Neural cell (in vitro differentiated cells): ENCODE results near the gene CHN1. TPM values are rescaled to one million over a fixed set of nuclear protein-coding genes. Genes with fewer than 3 reads are reported as not detected.
A peak's percentile ranks its signal among the peaks of the same experiment; 100 is the strongest.

Source experiments
- H2AFZ ChIP-seq: fragments of 200-600, 300-800 bp; sonication (generic), shearing (Covaris generic); 2 replicates; pipeline ENCODE4 v1.6.0; 2014; ENCODE audit warnings: low read depth, mild to moderate bottlenecking, antibody characterized with exemption, low read length, moderate library complexity
- H3F3A ChIP-seq: fragments of 200-600 bp; shearing (Covaris generic); 2 replicates; pipeline ENCODE4 v1.6.1; 2016; ENCODE audit warnings: mild to moderate bottlenecking, moderate library complexity, mixed read lengths, antibody characterized with exemption, low read length; ENCODE audit not compliant: insufficient read depth, poor library complexity, severe bottlenecking
- H3K27ac ChIP-seq: fragments of 200-600, 300-800 bp; sonication (generic), shearing (Covaris generic); 2 replicates; pipeline ENCODE4 v1.5.1; 2014; ENCODE audit warnings: mild to moderate bottlenecking, low read length, moderate library complexity
- H3K27me3 ChIP-seq: fragments of 300-800, 200-600 bp; sonication (generic), shearing (Covaris generic); 2 replicates; pipeline ENCODE4 v1.6.0; 2014; ENCODE audit warnings: mild to moderate bottlenecking, low read depth, low read length, moderate library complexity; ENCODE audit not compliant: insufficient read depth
- H3K36me3 ChIP-seq: fragments of 300-800, 200-600 bp; sonication (generic), shearing (Covaris generic); 2 replicates; pipeline ENCODE4 v1.5.1; 2014; ENCODE audit warnings: mild to moderate bottlenecking, antibody characterized with exemption, low read length, moderate library complexity; ENCODE audit not compliant: insufficient read depth
- H3K4me2 ChIP-seq: fragments of 300-800, 200-600 bp; sonication (generic), shearing (Covaris generic); 2 replicates; pipeline ENCODE4 v1.6.0; 2014; ENCODE audit warnings: mild to moderate bottlenecking, low read length
- H3K4me3 ChIP-seq: fragments of 300-800, 200-600 bp; sonication (generic), shearing (Covaris generic); 2 replicates; pipeline ENCODE4 v1.5.1; 2014; ENCODE audit warnings: mild to moderate bottlenecking, low read length, moderate library complexity
- H3K79me2 ChIP-seq: fragments of 200-600 bp; shearing (Covaris generic); replicated peaks from 2 replicates; pipeline ENCODE4 v1.6.0; 2014; ENCODE audit warnings: mild to moderate bottlenecking, low read length, moderate library complexity; ENCODE audit not compliant: insufficient read depth
- H3K9ac ChIP-seq: fragments of 300-800, 200-600 bp; sonication (generic), shearing (Covaris generic); 2 replicates; pipeline ENCODE4 v1.6.1; 2016; ENCODE audit warnings: mild to moderate bottlenecking, low read length, mixed read lengths
- H3K9me2 ChIP-seq: fragments of 200-600 bp; shearing (Covaris generic); 2 replicates; pipeline ENCODE4 v1.6.1; 2016; ENCODE audit warnings: mild to moderate bottlenecking, low read length, mixed read lengths; ENCODE audit not compliant: insufficient read depth
- H3K9me3 ChIP-seq: fragments of 200-600, 300-800 bp; sonication (generic), shearing (Covaris generic); 2 replicates; pipeline ENCODE4 v1.6.1; 2016; ENCODE audit warnings: mild to moderate bottlenecking, mixed run types, low read length, moderate library complexity, mixed read lengths
- H4K20me1 ChIP-seq: fragments of 200-600 bp; shearing (Covaris generic); 2 replicates; pipeline ENCODE4 v1.6.1; 2016; ENCODE audit warnings: mild to moderate bottlenecking, mixed run types; ENCODE audit not compliant: insufficient read depth
- EP300 ChIP-seq: fragments of 450-650 bp; conservative IDR thresholded peaks from 2 replicates; pipeline ENCODE4 v1.6.1; 2014; ENCODE audit warnings: antibody characterized with exemption, mild to moderate bottlenecking, moderate library complexity; ENCODE audit not compliant: poor library complexity, severe bottlenecking
- EZH2 ChIP-seq: fragments of 200-600, 300-800 bp; shearing (Covaris generic), sonication (generic); IDR thresholded peaks from 2 replicates; pipeline ENCODE4 v1.6.1; 2014; ENCODE audit warnings: antibody characterized with exemption, low read length, borderline replicate concordance, mild to moderate bottlenecking; ENCODE audit not compliant: insufficient read depth, poor library complexity, severe bottlenecking
- MXI1 ChIP-seq: fragments of 450-650 bp; conservative IDR thresholded peaks from 2 replicates; pipeline ENCODE4 v1.6.1; 2014; ENCODE audit warnings: antibody characterized with exemption, mild to moderate bottlenecking; ENCODE audit not compliant: poor library complexity, severe bottlenecking
- POLR2AphosphoS5 ChIP-seq: IDR thresholded peaks from 2 replicates; pipeline ENCODE4 v1.6.1; 2012
- RAD21 ChIP-seq: fragments of 450-650 bp; conservative IDR thresholded peaks from 2 replicates; pipeline ENCODE4 v1.6.1; 2014; ENCODE audit warnings: antibody characterized with exemption, mild to moderate bottlenecking, moderate library complexity
- SMC3 ChIP-seq: fragments of 450-650 bp; conservative IDR thresholded peaks from 2 replicates; pipeline ENCODE4 v1.6.1; 2014; ENCODE audit warnings: antibody characterized with exemption, mild to moderate bottlenecking, moderate library complexity; ENCODE audit not compliant: poor library complexity
- TAF1 ChIP-seq: IDR thresholded peaks from 2 replicates; pipeline ENCODE4 v1.6.1; 2012; ENCODE audit warnings: low read depth
- polyA plus RNA-seq: library from polyadenylated mRNA; depleted of rRNA; stranded (reverse); fragments of >200 nt; gene quantifications from 2 replicates; pipeline ENCODE4 v1.2.3, GENCODE V29; 2014
- TF ChIP-seq, protein P1 (sequence below): fragments of 450-650 bp; IDR thresholded peaks from 2 replicates; pipeline ENCODE4 v1.5.1; 2014; ENCODE audit warnings: antibody characterized with exemption, mild to moderate bottlenecking, moderate library complexity; ENCODE audit not compliant: poor library complexity, severe bottlenecking
- TF ChIP-seq, protein P2 (sequence below): IDR thresholded peaks from 2 replicates; pipeline ENCODE4 v1.6.1; 2012; ENCODE audit warnings: borderline replicate concordance

The CHN1 gene
- polyA plus RNA-seq, 1 donor from 2014 or later: 133 TPM

DNA sequence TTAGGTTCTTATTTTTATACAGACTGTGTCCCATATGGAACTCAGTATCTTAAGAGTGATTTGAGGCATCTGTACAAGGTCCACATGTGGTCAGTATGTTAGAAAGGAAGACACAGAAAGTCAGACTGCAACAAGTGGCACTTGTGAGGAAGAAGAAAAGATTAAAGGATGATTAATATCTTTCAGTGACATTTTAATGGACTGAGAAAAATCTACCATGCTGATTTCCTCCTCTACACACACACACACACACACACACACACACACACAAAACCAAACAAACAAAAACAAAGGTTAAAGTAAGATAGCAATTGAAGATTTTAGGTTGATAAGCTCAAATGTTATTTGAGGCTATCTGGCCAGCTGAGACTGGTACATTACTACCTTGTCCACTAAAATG, 146.4 kb downstream of the CHN1 start:
- no peak overlapping the region for H3K4me3 ChIP-seq
- H2AFZ ChIP-seq: no peak overlapping the region
- no peaks in the 10 kb centered on the region for H3K27me3 ChIP-seq
- no peak overlapping the region for H3K4me2 ChIP-seq
- no peak overlapping the region for H3K27ac ChIP-seq
- H3K9ac ChIP-seq: no peak overlapping the region
- TF ChIP-seq, protein P1, sequence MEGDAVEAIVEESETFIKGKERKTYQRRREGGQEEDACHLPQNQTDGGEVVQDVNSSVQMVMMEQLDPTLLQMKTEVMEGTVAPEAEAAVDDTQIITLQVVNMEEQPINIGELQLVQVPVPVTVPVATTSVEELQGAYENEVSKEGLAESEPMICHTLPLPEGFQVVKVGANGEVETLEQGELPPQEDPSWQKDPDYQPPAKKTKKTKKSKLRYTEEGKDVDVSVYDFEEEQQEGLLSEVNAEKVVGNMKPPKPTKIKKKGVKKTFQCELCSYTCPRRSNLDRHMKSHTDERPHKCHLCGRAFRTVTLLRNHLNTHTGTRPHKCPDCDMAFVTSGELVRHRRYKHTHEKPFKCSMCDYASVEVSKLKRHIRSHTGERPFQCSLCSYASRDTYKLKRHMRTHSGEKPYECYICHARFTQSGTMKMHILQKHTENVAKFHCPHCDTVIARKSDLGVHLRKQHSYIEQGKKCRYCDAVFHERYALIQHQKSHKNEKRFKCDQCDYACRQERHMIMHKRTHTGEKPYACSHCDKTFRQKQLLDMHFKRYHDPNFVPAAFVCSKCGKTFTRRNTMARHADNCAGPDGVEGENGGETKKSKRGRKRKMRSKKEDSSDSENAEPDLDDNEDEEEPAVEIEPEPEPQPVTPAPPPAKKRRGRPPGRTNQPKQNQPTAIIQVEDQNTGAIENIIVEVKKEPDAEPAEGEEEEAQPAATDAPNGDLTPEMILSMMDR: no peak
- TF ChIP-seq SMC3 (no peak), POLR2AphosphoS5 (no peak), RAD21 (no peak), TAF1 (no peak), EP300 (no peak), MXI1 (no peak), EZH2 (no peak)
- TF ChIP-seq, protein P2, sequence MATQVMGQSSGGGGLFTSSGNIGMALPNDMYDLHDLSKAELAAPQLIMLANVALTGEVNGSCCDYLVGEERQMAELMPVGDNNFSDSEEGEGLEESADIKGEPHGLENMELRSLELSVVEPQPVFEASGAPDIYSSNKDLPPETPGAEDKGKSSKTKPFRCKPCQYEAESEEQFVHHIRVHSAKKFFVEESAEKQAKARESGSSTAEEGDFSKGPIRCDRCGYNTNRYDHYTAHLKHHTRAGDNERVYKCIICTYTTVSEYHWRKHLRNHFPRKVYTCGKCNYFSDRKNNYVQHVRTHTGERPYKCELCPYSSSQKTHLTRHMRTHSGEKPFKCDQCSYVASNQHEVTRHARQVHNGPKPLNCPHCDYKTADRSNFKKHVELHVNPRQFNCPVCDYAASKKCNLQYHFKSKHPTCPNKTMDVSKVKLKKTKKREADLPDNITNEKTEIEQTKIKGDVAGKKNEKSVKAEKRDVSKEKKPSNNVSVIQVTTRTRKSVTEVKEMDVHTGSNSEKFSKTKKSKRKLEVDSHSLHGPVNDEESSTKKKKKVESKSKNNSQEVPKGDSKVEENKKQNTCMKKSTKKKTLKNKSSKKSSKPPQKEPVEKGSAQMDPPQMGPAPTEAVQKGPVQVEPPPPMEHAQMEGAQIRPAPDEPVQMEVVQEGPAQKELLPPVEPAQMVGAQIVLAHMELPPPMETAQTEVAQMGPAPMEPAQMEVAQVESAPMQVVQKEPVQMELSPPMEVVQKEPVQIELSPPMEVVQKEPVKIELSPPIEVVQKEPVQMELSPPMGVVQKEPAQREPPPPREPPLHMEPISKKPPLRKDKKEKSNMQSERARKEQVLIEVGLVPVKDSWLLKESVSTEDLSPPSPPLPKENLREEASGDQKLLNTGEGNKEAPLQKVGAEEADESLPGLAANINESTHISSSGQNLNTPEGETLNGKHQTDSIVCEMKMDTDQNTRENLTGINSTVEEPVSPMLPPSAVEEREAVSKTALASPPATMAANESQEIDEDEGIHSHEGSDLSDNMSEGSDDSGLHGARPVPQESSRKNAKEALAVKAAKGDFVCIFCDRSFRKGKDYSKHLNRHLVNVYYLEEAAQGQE: no peak
- no peaks in the 10 kb centered on the region for H3K9me2 ChIP-seq
- no peaks in the 10 kb centered on the region for H4K20me1 ChIP-seq
- H3K36me3 ChIP-seq: no peaks in the 10 kb centered on the region
- H3K79me2 ChIP-seq: peaks cover 4% of the 10 kb centered on the region
- no peaks in the 10 kb centered on the region for H3F3A ChIP-seq
- no peaks in the 10 kb centered on the region for H3K9me3 ChIP-seq

DNA sequence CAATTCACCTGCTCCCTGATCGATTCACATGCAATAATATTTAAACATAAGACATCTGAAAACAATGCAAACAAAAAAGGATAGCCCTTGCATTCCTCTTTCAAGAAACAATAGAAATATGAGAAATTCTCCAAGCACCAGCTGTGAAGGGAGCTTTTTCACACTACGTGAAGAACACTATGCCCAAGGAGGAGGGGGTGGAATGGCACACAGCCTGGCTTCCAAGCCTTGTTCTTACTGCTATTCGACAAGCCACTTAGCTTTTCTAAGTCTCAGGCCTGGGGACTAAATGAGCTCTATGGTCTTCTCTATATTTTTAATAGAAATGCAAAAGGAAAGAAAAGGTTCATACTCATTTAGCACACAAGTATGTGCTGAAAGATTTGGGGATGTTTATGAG, 148.7 kb downstream of the CHN1 start:
- Histone ChIP-seq H3K36me3 (no peaks in the 10 kb centered on the region), H3K27ac (peak overlapping the region; percentile 87), H4K20me1 (no peaks in the 10 kb centered on the region), H3K4me3 (peak overlapping the region; percentile 21), H3K9me3 (no peaks in the 10 kb centered on the region), H3F3A (no peaks in the 10 kb centered on the region), H2AFZ (no peak overlapping the region), H3K27me3 (no peaks in the 10 kb centered on the region), H3K4me2 (no peak overlapping the region), H3K9ac (peak overlapping the region; percentile 48), H3K79me2 (peaks cover 7% of the 10 kb centered on the region), H3K9me2 (no peaks in the 10 kb centered on the region)
- TF ChIP-seq, protein P1: no peak
- TF ChIP-seq RAD21: no peak
- no peak for TF ChIP-seq MXI1
- TF ChIP-seq, protein P2: no peak
- TF ChIP-seq SMC3: no peak
- no peak for TF ChIP-seq EZH2
- TF ChIP-seq TAF1: no peak
- no peak for TF ChIP-seq EP300
- no peak for TF ChIP-seq POLR2AphosphoS5
